ENCODE results near the gene REPS2.

DNA sequence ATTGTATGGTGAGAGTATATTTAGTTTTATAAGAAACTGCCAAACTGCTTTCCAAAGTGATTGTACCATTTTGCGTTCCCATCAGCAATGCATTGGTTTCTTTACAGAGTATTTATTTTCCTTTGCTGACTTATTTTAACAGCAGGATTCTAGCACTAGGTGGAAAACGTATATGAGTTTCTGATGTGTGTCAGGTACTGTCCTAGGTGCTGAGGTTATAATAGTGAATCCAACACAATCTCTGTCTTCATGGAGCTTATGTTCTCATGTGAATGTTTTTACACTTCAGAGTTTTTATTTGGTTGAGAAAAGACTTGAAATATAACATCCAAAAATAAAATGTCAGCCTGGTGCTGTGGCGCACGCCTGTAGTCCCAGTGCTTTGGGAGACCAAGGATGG lies 4.0 kb downstream of the REPS2 start:
- TF ChIP-seq, protein P1, sequence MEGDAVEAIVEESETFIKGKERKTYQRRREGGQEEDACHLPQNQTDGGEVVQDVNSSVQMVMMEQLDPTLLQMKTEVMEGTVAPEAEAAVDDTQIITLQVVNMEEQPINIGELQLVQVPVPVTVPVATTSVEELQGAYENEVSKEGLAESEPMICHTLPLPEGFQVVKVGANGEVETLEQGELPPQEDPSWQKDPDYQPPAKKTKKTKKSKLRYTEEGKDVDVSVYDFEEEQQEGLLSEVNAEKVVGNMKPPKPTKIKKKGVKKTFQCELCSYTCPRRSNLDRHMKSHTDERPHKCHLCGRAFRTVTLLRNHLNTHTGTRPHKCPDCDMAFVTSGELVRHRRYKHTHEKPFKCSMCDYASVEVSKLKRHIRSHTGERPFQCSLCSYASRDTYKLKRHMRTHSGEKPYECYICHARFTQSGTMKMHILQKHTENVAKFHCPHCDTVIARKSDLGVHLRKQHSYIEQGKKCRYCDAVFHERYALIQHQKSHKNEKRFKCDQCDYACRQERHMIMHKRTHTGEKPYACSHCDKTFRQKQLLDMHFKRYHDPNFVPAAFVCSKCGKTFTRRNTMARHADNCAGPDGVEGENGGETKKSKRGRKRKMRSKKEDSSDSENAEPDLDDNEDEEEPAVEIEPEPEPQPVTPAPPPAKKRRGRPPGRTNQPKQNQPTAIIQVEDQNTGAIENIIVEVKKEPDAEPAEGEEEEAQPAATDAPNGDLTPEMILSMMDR (IDR thresholded peaks at IDR 0.05; ENCODE audit: low read length) = no peak
- TF ChIP-seq EZH2phosphoT487 (IDR thresholded peaks at IDR 0.05; ENCODE audit: low read length) (no peak), EZH2 (optimal IDR thresholded peaks at IDR 0.05; ENCODE audit: low read depth, low read length) (no peak)
